OCI-M1 (cell line): ENCODE results near the gene HS1BP3.
A peak's percentile ranks its signal among the peaks of the same experiment; 100 is the strongest.

Experiments
- DNase-seq: peaks from one replicate; lab custom pipeline; 2025; lab: John Stamatoyannopoulos, UW

HS1BP3 gene

DNA sequence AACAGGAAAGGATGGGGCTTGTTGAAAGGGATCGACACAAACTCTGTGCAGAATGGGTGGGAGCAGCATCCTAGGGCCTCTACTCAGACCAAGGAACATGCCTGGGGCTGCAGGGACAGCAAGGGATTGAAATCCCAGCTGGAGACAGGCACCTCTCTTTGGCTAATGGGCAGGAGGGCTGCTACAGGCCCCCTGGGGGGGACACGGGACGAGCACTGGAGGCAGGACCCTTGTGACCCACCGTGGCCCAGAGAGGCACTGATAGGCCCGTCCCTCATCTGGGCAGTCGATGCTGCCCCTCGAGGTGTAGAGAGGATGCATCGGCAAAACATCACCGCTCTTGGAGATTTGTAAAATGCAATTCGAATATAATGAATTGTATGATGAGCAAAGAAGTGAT, 5.1 kb downstream of the HS1BP3 start:
- DNase-seq: no peak

DNA sequence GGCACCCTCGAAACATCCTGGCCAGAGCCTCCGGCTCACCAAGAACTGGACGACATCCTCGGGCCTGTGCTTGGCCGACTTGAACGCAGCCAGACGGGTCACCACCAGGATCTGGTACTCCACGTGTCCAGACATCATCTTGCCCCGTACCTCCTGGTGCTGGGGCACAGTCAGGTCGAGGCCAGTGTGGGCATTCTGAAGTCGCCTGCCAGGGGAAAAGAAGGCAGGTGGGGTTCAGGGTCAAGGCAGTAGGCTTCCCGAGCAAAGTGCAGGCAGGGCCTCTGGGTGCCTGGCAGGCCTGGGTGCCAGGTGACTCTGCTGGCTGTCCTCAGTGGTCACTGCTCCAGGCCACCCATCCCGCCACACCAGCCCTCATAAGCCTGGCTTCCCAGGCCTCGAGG, 5.6 kb downstream of the HS1BP3 start:
- DNase-seq: no peak

DNA sequence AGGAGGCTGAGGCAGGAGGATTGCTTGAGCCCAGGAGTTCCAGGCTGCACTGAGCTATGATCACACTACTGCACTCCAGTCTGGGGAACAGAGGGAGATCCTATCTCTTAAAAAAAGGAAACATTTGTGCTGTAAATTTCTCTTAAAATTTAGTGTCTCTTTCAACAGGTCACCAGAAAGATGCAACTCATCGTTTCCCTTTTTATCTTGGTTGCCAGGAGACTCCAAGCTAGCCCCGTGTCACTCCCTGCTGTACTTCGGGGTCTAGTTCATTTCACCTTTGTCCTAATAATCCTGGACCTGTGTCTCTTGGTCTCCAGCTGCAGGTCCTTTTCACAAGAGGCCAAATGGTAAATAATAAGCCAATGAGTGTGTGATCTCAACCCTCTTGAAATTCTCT, 7.1 kb downstream of the HS1BP3 start:
- no peak for DNase-seq

DNA sequence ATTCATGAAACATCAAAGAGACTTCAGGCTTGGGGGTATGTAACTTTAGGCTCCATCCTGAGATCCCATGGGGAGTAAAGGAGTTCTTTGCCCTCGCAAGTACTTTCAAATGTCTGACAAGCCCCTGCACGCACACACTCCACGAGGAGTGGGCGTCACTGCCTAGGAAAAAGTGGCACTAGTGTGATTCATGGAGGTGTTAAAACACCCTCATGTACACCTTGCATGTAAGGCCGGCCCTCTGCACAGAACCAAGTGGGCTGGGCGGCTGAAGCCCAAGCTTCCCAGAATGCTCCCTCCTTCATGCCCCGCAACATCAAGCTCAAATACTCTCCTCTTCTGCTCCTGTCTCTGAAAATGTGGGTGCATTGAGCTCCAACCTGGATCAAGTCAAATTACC, 7.8 kb downstream of the HS1BP3 start:
- DNase-seq: no peak

DNA sequence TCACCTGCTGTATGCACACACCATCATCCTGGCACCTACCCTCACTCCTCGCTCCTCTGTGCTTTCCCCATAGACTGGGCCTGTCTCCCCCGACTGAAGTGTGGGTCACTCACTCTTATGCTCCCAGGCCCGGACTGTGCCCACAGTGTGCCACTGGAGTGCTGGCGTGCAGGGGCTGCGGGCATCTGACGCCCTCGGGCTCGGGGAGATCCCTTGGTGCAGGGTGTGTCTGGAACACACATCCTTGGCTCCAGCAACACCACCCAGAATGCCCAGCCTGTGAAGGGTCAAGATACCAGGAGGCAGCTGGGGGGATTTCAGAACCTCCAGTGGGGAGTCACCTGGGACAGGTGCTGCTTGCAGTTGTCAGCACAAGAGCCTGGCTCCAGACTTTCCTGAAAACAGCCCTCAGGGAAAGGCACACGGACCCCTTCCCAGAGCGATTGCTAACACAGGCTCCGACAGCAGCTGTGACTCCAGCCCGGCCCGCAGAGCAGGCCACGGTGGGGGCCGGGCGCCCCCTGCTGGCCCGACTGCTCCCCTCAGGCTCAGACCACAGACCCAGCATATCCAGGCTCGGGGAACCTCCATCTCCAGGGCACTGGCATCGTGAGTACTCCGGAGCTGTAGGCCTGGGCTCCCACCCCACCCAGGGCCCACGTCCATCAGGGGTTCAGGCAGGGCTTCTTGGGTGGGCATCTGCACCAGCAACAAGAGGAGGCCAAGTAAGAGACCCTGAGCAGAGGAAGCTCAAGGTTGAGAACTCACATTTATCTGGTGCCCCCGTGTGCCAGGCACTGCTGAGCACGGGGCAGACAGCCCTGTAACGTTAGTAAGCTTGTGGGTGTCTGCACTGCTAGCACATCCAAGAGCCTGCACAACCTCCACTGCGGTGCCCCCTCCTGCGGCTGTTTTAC, 8.6 kb downstream of the HS1BP3 start:
- peak; percentile 83 for DNase-seq

DNA sequence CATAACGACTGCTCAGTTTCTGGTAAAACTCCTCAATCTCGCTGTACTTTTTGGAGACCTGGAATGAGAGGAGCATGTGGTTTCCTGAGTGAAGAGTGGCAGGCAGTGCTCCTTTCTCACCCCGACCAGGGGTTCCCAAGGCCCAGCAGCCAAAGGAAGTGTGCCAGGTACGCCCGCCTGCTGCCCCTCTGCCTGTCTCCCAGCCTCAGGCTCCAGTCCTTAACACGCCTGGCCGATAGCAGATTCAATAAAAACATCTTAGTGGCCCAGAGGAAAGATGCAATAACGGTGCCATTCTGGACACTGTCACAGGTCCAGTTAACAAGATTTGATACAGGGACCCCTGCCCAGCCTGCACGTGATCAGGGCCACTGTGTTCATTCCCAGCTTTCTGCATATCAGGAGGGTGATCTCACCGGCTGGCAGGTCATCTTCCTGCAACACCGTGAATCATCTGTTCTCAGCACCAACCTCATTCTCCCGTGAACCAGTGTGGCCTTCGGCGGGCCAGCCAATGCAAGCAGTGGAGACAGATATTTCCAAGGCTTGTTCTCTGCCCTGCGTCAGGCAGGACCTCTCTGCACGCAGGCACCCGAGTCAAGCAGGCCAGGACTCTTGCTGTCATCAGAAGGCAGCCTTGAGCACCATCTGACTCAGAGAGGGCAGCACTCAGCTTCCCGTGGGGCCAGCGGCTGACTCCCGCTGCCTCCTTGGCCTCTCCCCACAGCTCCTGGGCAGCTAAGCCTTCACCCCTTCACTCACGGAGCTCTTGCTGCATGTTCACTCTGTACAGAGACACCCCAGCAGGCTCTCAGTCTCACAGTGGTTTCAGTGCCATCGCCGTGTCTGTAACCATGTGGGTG, 9.5 kb downstream of the HS1BP3 start:
- DNase-seq: no peak

DNA sequence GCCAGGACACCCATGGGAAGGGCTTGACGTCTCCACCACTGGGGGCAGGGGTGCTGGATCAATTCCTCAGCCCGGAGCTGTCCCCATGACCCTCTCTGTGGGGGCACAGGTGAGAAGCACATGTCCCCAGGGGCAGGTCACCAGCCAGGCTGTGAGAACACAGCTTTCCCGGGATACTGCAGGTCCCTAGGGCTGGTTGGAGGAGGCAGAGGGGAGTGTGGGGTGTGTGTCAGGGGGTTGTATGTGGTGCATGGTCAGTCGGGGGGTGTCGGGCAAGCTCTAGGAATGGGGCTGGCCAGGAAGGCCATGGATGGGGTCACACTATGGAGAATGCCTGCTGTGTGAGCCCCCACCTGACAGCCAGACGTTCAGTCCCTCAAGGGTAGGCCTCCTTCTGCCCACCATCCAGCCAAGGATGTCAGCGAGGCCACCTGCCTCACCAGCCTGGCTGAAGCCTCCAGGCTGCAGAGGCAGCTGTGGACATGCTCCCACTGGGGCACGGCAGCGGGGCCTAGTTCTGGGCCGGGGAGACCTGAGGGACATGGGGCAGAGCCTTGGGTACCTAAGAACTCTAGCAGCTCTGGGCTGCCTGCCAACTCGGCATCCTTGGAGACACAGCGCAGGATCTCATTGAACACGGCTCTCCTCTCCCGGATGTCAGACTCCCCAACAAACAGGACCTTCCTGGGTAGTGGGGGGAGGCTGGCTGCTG, 10.3 kb downstream of the HS1BP3 start:
- no peak for DNase-seq

DNA sequence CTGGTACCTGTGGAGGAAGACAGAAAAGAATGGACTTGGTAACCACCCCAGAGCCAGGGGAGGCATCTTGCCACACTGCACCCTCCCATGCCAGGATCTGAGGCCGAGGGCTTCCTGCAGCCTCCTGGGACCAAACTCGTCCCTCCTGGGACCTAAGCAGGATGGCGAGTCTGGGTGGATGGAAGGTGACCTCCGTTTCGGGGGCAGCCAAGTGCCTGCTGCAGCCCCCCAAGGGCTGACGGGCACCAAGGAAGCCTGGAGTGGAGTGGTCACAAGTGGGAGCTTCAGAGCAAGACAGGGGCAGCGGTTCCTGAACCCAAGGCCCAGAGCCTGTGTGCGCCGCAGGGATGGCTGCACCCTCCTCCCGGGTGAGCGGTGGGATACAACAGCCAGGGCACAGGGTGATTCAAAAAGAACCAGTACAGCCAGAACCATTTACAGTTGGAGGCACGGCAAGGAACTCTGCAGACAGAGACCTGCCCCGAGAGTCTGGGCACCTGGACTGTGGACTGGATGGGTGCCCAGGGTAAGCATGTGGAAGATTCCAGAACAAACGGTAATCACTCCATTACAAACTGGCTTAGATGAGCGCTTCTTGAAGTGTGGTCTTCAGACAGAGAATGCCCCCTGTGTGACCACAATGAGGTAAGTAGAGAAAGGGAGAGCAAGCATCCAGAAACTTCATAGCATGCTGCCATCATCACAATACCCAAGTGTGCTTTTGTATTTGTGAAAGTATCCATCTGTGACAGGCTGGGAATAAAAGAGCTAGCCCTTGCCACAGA, 12.1 kb downstream of the HS1BP3 start:
- DNase-seq: no peak

DNA sequence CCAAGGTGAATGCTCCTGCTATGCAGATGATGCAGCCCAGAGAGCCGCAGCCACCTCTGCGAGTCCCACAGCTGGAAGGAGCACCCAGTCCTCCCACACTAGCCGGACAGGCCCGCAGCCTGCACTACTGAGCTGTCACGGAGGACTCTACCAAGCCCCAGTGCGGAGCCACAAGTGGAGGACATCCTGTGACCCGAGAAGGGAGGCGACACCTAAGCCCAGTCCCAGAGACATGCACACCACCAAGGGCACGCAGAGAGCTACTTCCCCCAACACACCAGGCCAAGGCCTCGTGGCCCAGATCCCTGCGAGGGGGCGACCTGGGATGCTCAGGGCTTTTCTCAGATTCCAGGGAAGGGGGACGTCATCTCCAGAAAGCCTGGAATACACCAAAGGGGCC, 12.9 kb downstream of the HS1BP3 start:
- DNase-seq: no peak

DNA sequence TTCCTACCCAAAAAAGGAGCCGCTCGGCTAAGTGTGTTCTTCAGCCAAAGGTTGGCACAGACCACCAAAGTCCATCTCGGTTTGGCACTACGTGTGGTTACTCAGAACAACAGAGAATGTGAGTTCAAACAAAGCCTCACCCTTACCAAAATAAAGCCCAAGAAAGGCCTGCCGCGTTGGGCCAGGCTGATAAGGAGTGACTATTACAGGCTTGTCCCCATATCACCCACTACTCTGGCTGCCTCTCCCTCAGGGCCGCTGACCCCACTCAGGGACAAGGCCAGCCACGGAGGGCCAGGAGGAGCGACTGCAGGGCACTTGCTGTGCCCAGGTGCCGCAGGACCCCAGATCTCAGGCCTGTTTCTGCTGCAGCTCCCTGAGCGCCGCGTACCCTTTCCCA, 13.8 kb downstream of the HS1BP3 start:
- no peak for DNase-seq

DNA sequence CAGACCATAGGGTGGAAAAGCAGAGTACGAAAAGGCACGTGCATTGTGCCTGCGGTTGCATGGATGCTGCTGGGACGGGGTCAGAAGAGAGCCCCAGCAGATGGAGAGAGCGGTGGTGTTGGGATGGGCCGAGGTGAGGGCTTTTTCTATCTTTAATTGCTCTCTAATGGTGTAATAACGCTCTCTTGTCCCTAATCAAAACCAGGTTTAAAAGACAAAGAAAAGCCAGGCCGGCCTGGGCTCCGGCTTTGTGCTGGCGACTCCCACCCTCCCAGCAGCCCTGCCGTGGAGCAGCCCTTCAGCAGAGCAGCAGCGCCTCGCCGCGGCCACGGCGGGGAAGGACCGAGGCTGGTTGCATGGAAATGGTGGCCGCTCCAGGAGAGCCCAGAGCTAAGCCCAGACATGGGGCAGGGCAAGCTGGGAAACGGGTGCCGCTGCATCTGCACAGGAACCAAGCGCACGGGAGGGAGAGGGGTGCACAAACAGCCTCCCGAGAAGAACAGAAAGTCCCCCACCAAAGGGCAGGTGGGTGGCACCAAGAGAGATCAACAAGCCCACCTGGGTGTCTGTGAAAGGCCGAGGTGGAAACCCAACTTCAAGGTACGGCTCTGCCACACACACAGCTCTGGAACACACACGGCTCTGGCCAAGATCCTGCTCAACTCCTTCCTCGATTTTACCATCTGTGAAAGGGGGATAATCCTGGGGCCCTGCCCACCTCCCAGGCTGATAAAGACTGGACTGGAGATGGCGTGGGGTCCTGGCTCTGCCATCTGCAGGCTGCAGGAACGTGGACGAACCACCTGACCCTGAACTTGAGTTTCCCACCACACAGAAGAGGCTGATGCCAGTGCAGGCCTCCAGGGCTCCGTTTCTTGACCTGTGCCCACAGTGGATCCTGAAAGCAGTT, 15.0 kb downstream of the HS1BP3 start:
- no peak for DNase-seq

DNA sequence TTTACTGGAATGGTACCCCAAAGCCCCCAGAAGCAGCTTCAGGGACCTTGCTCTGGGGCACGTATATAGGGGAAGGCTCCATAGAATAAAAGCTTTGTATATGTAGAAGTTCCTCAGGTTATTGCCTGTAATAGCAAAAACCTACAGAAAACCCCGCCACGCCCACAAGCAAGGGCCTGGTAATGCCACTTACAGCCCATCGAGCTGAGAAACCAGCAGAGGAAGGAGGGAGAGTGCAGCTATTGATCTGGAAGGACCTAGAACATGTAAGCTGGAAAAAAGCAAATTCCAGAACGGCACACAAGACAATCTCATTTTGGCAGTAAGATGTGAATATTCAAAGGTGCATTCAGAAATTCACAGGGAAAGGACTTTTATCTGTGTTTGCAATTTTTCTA, 15.8 kb downstream of the HS1BP3 start:
- no peak for DNase-seq

DNA sequence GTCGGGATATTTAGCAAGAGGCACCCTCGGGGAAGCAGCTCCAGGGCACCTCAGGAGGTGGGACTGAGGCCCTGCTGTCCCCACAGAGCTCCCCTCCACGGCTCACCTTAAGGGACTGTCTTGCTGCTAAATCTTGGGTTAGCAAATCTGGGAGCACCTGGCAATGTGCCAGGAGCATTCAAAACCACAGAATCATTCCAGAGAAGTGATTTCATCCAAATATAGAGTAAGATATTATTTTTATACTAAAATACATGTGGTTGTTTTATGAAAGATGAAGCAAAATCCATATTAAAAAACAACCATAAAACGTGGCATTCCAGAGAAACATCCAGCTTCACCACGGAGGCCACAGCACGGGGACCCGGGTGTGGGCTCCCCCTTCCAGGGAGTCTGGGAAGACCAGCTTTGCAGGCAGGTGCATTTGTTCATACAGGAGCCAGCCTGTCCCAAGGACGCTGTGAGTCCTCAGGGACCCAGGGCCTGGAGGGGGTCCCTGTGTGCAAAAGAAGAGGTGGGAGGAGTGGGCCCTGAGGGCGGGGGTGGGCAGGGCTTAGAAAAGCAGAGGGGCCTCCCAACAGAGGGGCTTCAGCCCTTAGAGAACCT, 16.3 kb downstream of the HS1BP3 start:
- no peak for DNase-seq

DNA sequence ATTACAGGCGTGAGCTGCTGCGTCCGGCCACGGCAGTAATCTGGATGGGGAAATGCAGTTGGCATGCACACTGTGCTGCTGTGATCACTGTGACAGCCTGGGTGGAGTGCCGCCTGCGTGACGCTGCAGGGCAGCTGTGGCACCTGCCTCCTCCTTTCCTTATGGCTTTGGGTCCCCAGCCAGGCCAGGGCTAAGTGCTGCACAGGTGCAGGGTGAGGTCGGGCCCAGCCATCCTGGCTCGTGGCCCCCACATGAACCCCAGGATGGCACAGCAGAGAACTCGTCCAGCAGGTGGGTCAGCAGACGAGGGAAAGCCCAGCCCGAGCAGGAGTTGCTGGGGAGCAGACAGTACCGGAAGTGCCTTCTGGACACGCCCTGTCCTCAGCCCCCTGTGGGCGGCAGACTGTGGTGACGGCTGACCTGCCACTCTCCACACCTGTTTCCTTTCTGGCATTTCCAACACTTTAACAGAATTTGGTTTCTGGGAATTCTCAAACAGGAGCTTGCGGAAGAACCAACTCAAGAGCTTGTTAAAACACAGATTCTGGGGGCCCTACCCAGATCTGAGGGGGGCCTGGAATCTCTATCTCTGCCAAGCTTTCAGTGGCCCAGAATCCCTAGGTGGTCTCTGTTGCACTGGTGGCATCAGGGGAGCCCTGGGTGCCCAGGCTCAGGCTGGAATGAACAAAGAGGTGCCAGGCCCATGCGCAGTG, 16.9 kb downstream of the HS1BP3 start:
- no peak for DNase-seq

DNA sequence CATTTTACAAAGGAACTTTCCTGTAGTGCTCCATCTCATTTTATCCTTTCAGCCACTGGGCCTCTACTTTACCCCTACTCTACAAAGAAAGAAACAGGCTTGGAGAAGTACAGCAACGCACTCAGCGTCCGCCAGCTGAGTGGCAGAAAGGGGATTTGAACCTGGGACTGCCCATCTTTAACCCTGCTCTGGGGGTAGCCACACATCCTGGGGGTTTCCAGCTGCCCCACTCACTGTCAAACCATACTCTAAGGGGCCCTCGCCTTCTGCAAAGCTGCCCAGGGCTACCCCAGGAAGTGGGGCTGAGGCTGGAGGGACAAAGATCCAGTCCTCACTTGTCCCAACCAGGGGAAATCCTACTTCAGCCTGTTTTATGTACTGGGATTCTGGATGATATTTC, 17.9 kb downstream of the HS1BP3 start:
- no peak for DNase-seq

DNA sequence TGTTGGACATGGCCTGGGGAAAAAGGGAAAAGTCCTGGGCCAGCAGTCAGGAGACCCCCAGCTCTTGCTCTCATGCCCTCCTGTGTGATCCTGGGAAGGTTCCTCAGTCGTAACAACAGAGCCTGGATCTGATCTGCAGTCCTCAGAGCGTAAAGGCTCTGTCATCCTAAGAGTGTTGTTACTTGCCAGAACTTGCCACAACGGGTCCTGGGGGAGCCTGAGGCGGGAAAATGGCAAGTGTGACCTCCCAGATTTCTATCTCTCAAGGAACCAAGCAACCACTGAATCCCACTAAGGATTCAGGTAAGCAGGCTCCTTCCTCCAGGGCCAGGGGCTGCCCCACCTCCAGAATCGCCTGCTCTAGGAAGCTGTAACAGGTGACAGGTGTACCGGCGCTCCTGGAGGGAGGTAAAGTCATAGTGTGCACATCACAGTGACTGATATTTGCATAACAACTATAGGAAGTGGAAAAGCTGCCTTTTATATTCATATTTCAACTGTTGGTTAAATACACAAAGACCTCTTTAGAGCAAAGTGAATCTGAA, 18.4 kb downstream of the HS1BP3 start:
- no peak for DNase-seq

DNA sequence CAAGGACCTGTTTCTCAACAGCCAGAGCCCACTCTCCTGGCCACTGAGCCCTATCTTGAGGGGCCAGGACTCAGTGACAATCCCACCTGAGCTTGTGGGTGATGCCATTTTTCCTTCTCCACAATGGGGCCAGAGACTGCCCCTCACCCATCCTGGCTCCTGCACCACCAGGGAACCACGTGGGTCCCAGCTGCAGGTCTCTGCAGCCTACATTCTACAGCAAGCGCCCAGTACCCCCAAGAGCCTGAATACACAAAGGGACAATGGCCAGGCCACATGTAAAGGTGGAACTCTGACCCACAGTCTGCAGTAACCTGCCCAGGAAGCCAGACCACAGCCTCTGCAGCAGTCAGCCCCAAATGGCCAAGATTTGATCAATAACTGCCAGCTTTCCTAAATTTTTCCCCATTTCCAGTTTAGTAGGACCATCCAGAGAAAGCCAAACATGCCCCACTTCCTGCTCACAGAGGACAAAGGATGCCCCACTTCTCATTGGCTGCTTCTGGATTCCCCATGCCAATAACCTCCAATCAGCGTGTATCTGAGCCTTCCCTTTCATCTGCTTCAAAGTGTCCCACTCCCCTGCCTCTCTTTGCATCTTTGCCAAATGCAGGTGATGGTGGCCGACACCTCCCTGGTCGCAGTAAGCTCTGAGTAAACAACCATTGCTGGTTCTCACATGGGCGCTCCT, 19.1 kb downstream of the HS1BP3 start:
- no peak for DNase-seq

DNA sequence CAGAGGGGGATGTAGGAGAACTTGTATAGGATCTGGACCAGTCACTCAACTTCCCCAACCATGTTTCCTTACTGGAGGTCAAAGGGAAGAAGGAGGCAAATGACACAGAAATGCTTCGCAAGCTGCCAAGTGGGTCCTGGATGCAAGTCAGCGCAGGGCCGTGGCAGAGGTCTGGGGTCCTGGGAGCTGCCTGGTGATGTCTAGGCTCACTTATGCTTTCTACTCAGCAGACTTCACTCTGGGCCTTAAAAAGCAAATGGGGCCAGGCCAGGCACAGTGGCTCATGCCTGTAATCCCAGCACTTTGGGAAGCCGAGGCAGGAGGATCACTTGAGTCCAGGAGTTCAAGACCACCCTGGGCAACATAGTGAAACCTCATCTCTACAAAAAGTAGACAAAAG, 19.9 kb downstream of the HS1BP3 start:
- no peak for DNase-seq
